Measurements from ENCODE around the gene KCNT2. TPM values are rescaled to one million over a fixed set of nuclear protein-coding genes. Genes with fewer than 3 reads are reported as not detected.

KCNT2 gene
- polyA plus RNA-seq, 3 donors from 2014 or later = not detected

DNA sequence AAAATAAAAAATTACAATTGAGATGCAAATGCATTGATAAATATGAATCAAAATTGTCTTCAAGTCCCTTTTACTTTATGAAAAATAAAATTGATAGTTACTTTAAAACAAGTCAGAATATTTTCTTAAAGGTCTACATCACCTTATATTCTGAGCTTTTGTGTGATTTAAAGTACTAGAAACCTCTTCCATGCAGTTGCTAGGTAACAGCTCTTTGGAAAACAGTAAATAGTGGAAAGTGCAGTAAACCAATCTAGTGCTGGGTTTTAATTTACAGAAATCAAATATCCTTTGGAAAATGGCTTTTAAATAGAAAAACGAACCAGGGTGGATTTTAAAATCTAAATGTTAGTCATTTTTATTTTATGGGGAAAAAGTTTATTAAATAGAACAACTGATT lies 227.9 kb downstream of the KCNT2 start:
- H3K36me3 Mint-ChIP-seq = no peaks in the 10 kb centered on the region

DNA sequence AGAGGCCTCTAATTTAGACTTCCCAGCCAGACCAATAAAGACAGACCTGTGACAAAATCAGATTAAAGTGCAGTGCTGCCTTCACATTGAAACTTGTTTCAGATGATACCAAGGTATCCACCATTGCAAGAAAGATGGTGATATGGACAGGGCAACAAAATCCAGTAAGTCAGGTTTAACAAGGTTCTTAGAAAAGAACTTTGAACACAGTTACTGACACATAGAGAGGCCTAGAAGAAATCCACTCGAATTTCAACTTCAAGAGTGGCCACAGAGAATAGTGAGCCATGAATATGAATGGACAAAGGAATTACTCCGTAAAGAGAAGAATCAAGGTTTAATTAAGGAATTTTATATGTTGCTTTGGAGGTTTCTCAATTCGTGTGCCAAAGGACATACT lies 230.4 kb downstream of the KCNT2 start:
- peaks cover 0 to 11% (median 6%) of the 10 kb centered on the region in 6 donors for H3K9me3 Mint-ChIP-seq
- DNase-seq = no peak
- H3K27ac Mint-ChIP-seq = no peak overlapping the region
- H3K27me3 Mint-ChIP-seq (ENCODE audit: low read depth in 3 of 3) = no peaks in the 10 kb centered on the region
- no peak overlapping the region for H3K4me3 Mint-ChIP-seq
- H3K4me1 Mint-ChIP-seq = no peaks in the 10 kb centered on the region
- H3K36me3 Mint-ChIP-seq = no peaks in the 10 kb centered on the region

More for the DNA sequence above, 227.9 kb downstream of the KCNT2 start:
- Mint-ChIP-seq H3K4me1 (no peaks in the 10 kb centered on the region), H3K4me3 (no peak overlapping the region), H3K9me3 (peaks cover 0 to 17% (median 8%) of the 10 kb centered on the region in 6 donors), H3K27me3 (ENCODE audit: low read depth in 3 of 3) (no peaks in the 10 kb centered on the region), H3K27ac (no peak overlapping the region)
- no peak for DNase-seq

DNA sequence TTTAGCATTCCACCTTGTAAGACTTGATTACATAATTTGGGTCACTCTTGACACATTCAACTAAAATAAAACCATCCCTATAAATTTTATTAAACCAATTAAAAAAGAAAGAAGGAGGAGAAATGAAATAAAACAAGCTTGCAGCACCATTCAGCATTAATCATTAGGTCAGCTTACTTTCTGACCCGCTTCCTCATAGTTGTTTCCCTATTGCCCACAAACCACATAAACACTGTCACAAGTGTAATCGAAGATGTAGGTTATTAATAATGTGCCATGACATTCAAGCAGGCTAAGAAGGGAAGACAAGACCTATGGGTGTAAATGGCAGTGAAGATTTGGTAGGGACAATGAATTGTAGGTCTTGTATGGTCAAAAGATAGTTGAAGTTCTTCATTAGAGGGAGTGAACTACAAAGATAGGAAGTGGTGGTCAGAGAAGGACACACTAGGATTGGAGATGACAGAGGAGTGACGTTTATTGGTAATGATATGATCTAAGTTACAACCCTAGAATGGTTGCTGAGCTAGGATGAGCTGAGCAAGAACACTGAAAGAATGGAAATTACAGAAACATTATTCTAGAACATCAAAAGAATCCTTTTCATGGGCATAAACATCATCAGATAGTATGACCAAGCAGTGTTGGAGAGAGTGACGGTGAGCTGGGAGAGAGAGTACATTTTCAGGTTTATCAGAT lies 231.5 kb downstream of the KCNT2 start:
- Mint-ChIP-seq H3K27ac (no peak overlapping the region), H3K27me3 (ENCODE audit: low read depth in 3 of 3) (no peaks in the 10 kb centered on the region), H3K36me3 (no peaks in the 10 kb centered on the region), H3K9me3 (peaks cover 0 to 7% (median 4%) of the 10 kb centered on the region in 6 donors), H3K4me1 (no peaks in the 10 kb centered on the region), H3K4me3 (no peak overlapping the region)
- DNase-seq = no peak

DNA sequence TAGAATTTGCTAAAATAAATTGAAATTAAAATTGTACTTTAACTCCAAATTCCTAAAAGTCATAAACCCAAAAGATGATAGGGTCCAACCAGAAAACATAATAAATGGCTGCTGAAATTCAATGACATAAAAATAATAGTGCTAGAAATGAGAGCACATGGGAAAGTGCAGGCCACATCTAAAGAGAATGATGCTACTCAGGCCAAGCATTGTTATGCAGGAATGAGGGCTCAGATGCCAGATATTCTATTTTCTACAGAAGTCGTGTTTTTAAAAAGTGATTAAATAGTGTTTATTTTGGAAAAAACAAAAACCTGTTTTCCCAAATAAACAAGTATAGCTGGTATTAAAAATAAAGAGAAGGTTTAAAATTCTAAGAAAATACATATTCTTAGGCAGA lies 234.4 kb downstream of the KCNT2 start:
- peaks cover 0 to 14% (median 5%) of the 10 kb centered on the region in 6 donors for H3K9me3 Mint-ChIP-seq
- DNase-seq = no peak
- H3K36me3 Mint-ChIP-seq = no peaks in the 10 kb centered on the region
- no peaks in the 10 kb centered on the region for H3K4me1 Mint-ChIP-seq
- H3K27me3 Mint-ChIP-seq (ENCODE audit: low read depth in 3 of 3) = no peaks in the 10 kb centered on the region
- no peak overlapping the region for H3K27ac Mint-ChIP-seq
- H3K4me3 Mint-ChIP-seq = no peak overlapping the region

DNA sequence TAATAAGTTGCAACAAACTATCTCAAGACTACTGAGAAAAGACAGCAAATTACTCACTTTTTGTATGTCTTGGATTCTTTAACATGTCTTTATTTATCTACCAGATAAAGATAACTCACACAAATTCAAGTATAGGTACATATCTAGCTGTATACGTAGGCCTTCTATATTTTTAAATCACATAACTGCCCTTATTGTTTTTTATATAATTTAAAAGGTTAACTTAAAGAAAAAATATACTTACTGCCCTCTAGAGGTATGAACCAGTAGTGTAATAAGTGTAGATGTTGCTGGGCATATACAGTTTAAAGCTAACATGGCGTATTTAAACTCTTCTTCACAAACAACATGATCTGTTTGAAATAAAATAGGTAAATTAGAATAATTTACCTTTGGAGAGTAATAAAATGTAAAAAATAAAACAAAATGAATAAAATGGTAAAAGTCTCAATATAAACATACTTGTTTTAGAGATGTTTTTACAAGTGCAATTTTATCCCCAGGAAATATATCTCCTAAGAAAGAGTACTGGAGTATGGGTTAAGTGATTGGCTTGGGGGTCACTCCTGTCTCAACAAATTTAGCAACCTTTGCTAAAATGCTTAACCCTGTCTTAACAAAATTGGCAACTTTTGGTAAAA lies 235.2 kb downstream of the KCNT2 start:
- no peak for DNase-seq
- H3K9me3 Mint-ChIP-seq = peaks cover 0 to 18% (median 5%) of the 10 kb centered on the region in 6 donors
- no peaks in the 10 kb centered on the region for H3K36me3 Mint-ChIP-seq
- H3K4me1 Mint-ChIP-seq = no peaks in the 10 kb centered on the region
- no peaks in the 10 kb centered on the region for H3K27me3 Mint-ChIP-seq (ENCODE audit: low read depth in 3 of 3)
- H3K4me3 Mint-ChIP-seq = no peak overlapping the region
- H3K27ac Mint-ChIP-seq = no peak overlapping the region

DNA sequence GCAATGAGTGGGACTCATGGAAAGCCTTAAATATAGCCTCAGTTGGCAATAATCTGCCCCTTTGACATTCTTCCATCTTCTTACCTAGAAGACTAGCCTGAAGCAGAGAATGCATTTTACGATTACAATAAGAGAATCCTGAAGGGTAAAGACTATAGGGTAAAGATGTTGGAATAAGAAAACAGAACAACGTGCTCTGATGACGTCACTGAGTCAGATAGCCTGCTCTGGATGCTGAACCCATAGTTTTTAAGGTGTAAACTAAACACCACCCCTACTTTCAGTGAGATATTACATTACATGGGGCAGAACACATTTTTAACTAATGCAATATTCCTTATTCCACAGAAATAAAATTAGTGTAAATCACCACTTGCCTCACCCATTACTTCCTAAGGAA lies 240.4 kb downstream of the KCNT2 start:
- H3K4me1 Mint-ChIP-seq = no peaks in the 10 kb centered on the region
- DNase-seq = no peak
- H3K9me3 Mint-ChIP-seq = peaks cover 0 to 24% (median 6%) of the 10 kb centered on the region in 6 donors
- no peak overlapping the region for H3K4me3 Mint-ChIP-seq
- no peak overlapping the region for H3K27ac Mint-ChIP-seq
- no peaks in the 10 kb centered on the region for H3K27me3 Mint-ChIP-seq (ENCODE audit: low read depth in 3 of 3)
- no peaks in the 10 kb centered on the region for H3K36me3 Mint-ChIP-seq

DNA sequence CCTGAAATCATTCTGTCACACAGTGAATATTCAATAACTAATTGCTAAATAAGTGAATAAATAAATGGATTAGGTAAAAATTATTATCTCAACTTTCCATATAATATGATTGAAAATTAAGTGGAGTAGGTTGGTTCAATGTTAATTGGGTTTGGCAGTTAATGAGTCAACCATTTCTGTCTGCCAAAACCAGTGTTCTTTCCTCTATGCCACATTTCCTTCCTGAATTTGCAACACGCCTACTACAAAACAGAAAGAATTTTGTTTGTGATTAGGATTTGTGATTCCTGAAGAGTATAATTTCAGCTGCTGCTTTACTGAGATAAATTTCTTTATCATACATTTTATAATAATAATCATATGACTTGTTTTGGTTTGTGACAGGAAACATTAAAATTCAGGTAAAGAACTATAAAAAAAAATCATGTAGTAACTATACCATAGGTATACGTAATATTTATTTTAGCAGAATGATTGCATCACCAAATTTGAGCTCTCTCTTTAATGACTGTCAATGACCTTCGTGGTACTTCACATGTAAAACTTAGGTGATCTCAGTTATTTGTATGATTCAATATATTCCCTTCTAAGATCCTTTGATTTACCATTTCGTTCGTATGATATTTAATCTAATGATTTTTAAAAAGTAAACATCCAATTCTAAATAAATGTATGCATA lies 241.3 kb downstream of the KCNT2 start:
- Mint-ChIP-seq H3K4me1 (no peaks in the 10 kb centered on the region), H3K27me3 (ENCODE audit: low read depth in 3 of 3) (no peaks in the 10 kb centered on the region), H3K27ac (no peak overlapping the region), H3K36me3 (no peaks in the 10 kb centered on the region), H3K9me3 (peaks cover 0 to 29% (median 6%) of the 10 kb centered on the region in 6 donors), H3K4me3 (no peak overlapping the region)
- no peak for DNase-seq

DNA sequence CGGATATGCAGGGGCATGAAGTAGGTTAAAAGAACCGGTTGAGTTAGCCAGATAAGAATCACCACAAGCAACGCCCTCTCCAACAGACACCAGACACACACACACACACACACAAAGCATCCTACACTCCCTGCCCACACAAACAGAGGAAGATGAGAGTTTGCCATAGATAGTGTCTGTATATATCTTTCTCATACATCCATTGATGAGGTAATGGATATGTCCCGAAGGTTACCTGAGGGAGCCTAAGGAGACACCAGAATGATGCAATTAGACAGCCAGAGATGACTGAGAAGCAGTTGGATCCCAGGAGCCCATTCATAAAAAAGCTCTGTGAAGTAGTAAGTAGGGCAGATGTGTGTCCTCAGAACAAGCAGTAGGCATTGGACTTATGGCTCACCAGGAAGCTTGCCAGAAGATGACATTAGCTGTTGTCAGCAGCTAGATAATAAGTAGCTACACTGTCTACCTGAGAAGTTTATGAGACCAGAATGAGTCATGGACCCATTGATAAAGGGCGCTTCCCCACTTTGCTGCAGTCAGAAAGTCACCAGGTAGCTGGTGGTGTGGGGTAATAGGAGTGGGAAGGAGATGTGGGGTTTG lies 247.0 kb downstream of the KCNT2 start:
- Mint-ChIP-seq H3K4me3 (no peak overlapping the region), H3K27me3 (ENCODE audit: low read depth in 3 of 3) (no peaks in the 10 kb centered on the region), H3K9me3 (peaks cover 0 to 45% (median 18%) of the 10 kb centered on the region in 6 donors), H3K36me3 (no peaks in the 10 kb centered on the region), H3K27ac (no peak overlapping the region), H3K4me1 (no peaks in the 10 kb centered on the region)
- DNase-seq = no peak

DNA sequence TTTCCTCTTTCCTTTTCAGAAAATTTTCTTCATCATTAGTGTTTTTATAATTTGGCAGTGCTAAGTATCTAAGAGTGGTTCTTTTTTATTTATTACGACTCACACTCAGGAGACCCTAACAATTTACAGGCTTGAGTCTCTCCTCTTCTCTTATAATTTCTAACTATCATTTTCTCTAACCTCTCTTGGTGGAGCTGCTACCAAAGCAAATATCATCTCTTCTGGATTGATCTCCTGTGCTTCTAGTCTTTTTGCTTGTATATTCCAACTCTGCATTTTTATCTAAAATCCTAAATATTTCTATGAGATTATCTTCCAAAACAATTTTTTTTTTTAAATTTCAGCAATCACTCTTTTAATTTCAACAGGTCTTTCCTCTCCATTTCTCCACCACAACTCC lies 250.3 kb downstream of the KCNT2 start:
- H3K36me3 Mint-ChIP-seq = no peaks in the 10 kb centered on the region
- no peaks in the 10 kb centered on the region for H3K4me1 Mint-ChIP-seq
- no peak overlapping the region for H3K27ac Mint-ChIP-seq
- H3K27me3 Mint-ChIP-seq (ENCODE audit: low read depth in 3 of 3) = no peaks in the 10 kb centered on the region
- DNase-seq = no peak
- H3K4me3 Mint-ChIP-seq = no peak overlapping the region
- H3K9me3 Mint-ChIP-seq = peaks cover 0 to 41% (median 16%) of the 10 kb centered on the region in 6 donors

DNA sequence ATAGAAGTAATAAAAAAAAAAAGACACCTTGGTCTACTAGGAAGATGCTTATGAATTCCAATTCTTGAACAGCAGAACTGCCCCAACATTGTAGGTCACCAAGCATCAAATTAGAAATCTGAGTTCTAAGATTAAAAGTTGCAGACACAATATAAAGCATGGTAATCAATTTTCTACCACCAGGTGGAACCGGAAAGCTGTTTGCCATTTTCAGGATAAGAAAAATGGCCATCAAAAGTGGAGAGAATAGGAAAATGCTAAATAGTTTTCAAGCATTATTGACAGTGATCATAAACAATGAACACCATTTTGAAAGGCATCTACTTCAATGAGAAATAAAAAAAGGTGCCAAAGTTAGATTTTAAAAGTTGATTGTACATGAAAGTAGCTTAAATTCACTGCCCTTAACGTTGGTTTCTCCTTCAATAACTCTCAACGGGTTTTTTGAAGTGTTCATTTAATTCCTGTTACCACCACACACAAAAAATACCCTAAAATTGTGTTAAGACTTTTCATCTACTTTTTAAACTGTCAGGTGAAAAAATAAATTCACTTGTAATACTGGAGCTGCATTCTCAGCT lies 252.9 kb downstream of the KCNT2 start:
- Mint-ChIP-seq H3K4me1 (no peaks in the 10 kb centered on the region), H3K27me3 (ENCODE audit: low read depth in 3 of 3) (no peaks in the 10 kb centered on the region), H3K4me3 (no peak overlapping the region), H3K27ac (no peak overlapping the region), H3K9me3 (peaks cover 2 to 24% (median 8%) of the 10 kb centered on the region in 6 donors), H3K36me3 (no peaks in the 10 kb centered on the region)
- no peak for DNase-seq

DNA sequence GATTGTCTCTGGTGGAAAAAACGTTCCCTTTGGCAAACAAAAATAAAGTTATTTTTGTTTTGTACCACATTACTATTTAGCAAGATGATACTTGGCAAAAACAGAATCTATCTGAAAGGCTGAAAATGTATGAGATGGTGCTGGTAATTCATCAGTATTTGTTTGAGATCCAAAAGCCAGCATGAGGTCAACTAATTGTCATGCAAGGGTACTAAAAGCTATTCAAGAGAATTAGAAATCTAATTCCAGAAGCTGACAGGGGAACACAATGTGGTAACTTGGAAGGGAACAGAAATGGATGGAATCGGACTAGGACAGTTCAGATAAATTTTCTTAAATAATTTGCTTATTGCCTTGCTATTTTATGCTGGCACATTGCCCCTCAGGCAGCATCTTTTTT lies 263.8 kb downstream of the KCNT2 start:
- Mint-ChIP-seq H3K4me3 (no peak overlapping the region), H3K27me3 (ENCODE audit: low read depth in 3 of 3) (no peaks in the 10 kb centered on the region), H3K27ac (no peak overlapping the region), H3K9me3 (peaks cover 0 to 23% (median 3%) of the 10 kb centered on the region in 6 donors), H3K4me1 (no peaks in the 10 kb centered on the region), H3K36me3 (no peaks in the 10 kb centered on the region)
- DNase-seq = no peak

DNA sequence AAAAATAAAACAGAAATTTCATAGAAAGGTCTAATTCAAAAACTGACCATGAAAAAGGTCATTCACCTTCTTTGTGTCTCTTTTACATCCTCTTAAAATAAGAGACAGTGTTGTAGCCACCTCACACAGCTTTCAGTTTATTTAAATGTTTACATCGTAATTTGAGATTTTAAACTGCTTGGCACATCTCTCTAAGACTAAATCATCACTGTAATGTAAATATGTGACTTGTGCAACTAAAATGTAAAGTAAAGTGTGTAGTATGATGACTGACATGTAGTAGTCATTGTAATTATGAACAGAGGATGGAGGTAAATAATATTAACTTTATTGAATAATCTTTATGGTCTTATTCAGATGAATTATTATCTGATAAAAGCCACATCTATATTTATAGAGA lies 283.9 kb downstream of the KCNT2 start:
- H3K27ac Mint-ChIP-seq = no peak overlapping the region
- H3K36me3 Mint-ChIP-seq = no peaks in the 10 kb centered on the region
- H3K4me1 Mint-ChIP-seq = no peaks in the 10 kb centered on the region
- no peak for DNase-seq
- peaks cover 0 to 1% (median 0%) of the 10 kb centered on the region in 3 donors for H3K27me3 Mint-ChIP-seq (ENCODE audit: low read depth in 3 of 3)
- no peak overlapping the region for H3K4me3 Mint-ChIP-seq
- H3K9me3 Mint-ChIP-seq = peaks cover 0 to 20% (median under 1%) of the 10 kb centered on the region in 6 donors

DNA sequence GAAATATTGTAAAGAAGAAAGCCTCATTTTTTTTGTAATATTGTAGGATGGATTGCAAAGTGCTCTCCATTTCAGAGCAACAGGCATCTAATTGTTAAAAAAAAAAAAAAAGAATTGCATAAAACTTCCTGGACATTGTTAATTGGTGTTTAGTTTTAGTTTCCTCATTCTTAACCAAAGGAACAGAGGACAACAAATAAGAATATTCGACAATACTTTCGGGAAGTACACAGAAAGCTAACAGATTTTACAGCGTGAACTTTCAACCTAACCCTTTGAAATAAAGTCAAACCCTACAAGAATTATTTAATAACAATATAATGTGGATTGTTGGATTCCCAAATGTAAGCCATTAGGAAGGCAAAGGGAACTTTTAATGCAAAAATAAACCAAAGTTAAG lies 284.4 kb downstream of the KCNT2 start:
- Mint-ChIP-seq H3K4me1 (no peaks in the 10 kb centered on the region), H3K36me3 (no peaks in the 10 kb centered on the region), H3K4me3 (no peak overlapping the region), H3K27ac (no peak overlapping the region), H3K27me3 (ENCODE audit: low read depth in 3 of 3) (peaks cover 0 to 1% (median 0%) of the 10 kb centered on the region in 3 donors), H3K9me3 (peaks cover 0 to 20% (median under 1%) of the 10 kb centered on the region in 6 donors)
- DNase-seq = no peak

DNA sequence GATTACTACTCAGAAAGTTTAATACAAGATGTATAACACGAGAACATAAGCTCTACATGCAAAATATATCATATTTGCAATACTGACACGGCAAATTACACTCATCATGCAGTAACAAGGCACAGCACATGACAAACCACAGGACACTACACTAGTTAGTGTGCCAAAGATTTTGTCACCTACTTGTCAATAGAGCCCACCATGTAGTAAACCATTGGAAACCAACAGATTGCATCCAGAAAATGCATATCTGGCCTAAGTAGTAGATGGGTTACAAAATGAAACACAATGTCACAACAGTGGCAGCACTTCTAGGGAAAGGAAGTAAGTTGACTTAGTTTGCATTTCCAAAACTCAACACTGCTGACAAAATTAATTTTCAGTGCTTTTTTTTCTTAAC lies 288.9 kb downstream of the KCNT2 start:
- no peak for DNase-seq
- Mint-ChIP-seq H3K9me3 (peaks cover 0 to 3% (median 2%) of the 10 kb centered on the region in 6 donors), H3K36me3 (no peaks in the 10 kb centered on the region), H3K4me1 (no peaks in the 10 kb centered on the region), H3K27me3 (ENCODE audit: low read depth in 3 of 3) (no peaks in the 10 kb centered on the region), H3K27ac (no peak overlapping the region), H3K4me3 (no peak overlapping the region)

Measured in immature natural killer cell (primary cell).